ENCODE data around the gene HOXC5.

Gene HOXC5

DNA sequence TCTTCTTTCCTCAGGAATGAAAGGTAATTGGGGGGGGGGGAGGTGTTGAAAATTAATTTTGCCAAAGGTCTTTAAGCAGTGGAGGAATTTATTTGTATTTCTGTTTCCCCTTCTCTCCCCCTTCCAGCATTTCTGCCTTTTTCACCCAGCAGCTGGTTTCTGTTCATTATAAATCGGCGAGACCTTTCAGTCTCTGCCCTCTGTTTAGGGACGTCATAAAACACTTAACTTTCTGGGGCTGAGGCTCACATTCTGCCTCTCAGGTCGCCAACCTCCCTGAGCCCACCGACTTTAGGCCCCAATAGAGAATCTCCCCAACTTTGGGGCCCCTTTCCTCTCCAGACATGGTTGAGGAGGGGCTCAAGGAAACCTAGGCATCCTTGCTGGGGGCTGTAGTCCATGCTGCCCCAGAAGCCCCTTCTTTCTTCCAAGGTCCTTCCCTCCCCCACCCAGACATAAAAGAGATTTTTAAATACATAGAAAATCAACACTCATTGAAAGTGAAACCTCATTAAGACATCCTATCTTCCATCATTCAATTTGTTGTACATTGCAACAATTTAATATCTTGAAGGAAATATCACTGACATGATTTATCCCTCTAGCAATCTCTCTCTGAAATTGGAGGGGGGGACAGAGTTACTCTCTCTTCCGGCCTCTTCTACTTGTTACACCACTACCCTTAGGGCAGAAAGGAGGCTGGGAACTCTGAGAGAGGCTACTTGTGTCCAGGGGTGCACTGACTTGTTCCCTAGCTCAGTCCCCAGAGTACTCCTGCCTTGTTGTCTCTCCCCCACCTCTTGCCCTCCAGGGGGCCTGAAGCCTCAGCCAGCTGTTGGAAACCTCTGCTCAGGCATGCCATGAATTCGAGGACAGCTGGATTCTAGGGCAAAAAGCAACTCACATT lies 7.1 kb upstream of the HOXC5 start:
- DNase-seq (ENCODE audit: insufficient read length, low spot score) (no peak), FAIRE-seq (no peak)
- TF ChIP-seq POLR2A (IDR thresholded peaks at IDR 0.05; ENCODE audit: low read depth, low read length), result no peak

DNA sequence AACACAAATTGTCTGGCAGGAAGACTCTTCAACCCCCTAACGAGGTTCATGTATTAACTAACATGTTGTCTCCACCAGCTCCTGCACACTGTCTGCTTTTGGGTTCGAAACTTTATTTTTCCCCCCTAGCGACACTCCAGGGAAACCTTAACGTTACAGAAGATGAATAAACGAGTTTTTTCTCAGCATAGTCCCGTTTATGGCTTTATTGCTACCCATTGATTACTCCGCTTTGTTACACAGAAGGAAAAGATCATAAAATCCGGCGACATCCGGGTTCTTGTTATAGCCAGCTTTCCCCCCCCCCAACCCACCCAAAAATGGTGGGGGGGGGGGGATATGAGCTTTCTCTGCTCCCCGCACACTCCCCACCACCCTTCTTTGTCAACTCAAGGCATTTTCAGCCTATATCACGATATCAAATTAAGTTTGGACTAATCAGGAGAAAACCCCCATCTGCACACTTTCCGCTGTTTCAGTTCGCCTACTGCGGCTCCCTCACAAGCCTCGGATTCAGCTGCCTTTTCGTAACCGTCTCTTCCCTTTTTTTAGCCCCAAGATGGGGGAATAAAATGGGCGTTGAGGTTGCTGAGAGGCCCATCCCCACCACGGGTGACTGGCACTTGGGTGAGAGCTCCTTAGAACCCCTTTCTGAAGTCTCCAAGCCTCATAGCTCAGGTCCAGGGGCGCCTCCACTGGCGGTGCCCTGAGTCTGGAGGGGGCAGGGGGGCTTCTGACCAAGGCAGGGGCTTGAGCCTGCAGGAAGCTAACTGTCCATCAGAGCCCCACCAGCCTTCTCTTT lies 6.0 kb upstream of the HOXC5 start:
- FAIRE-seq (no peak), DNase-seq (ENCODE audit: insufficient read length, low spot score) (no peak)
- no peak for TF ChIP-seq POLR2A (IDR thresholded peaks at IDR 0.05; ENCODE audit: low read depth, low read length)

DNA sequence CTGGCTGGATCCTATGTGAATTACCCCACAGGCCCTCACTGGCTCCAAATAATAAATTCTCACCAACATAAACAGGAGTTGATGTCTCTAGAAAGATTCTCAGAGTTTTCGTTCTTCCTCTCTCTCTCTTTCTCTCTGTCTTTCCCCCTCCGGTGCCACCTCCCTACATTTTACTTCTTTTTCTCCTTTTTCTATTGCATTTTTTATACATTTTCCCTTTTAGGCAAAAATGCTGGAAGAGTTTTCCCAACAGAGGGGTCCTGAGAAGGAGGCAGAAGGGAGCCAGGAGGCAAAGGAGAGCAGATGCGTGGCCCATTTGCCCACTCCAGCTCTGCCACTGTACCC lies 5.4 kb upstream of the HOXC5 start:
- no peak for FAIRE-seq
- DNase-seq (ENCODE audit: insufficient read length, low spot score), result no peak
- TF ChIP-seq POLR2A (IDR thresholded peaks at IDR 0.05; ENCODE audit: low read depth, low read length), result no peak

DNA sequence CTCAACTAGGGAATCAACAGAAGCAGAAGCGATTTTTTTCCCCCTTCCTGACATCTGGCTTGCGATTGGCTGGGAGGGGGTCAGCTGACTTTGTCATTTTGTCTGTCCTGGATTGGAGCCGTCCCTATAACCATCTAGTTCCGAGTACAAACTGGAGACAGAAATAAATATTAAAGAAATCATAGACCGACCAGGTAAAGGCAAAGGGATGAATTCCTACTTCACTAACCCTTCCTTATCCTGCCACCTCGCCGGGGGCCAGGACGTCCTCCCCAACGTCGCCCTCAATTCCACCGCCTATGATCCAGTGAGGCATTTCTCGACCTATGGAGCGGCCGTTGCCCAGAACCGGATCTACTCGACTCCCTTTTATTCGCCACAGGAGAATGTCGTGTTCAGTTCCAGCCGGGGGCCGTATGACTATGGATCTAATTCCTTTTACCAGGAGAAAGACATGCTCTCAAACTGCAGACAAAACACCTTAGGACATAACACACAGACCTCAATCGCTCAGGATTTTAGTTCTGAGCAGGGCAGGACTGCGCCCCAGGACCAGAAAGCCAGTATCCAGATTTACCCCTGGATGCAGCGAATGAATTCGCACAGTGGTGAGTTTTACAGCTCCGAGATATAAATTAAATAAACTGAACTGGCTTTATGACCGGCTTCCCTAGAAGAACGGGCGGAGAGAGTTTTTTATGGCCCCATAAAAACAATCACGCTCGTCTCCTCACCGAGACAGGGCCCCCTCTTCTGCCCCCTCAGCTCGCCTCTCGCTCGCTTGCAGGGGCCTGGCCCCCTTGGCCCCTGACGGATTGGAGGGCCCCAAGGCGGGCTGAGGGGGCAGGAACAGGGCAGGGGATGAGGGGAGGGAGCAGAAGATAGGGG lies 4.3 kb upstream of the HOXC5 start, which contains the start of gene HOXC6:
Gene HOXC6 (plus strand): TSS at position 127 of the 888 bp plus-strand sequence. CDS start 82 bp downstream, at position 209.
- FAIRE-seq (no peak), DNase-seq (ENCODE audit: insufficient read length, low spot score) (no peak)
- no peak for TF ChIP-seq POLR2A (IDR thresholded peaks at IDR 0.05; ENCODE audit: low read depth, low read length)

DNA sequence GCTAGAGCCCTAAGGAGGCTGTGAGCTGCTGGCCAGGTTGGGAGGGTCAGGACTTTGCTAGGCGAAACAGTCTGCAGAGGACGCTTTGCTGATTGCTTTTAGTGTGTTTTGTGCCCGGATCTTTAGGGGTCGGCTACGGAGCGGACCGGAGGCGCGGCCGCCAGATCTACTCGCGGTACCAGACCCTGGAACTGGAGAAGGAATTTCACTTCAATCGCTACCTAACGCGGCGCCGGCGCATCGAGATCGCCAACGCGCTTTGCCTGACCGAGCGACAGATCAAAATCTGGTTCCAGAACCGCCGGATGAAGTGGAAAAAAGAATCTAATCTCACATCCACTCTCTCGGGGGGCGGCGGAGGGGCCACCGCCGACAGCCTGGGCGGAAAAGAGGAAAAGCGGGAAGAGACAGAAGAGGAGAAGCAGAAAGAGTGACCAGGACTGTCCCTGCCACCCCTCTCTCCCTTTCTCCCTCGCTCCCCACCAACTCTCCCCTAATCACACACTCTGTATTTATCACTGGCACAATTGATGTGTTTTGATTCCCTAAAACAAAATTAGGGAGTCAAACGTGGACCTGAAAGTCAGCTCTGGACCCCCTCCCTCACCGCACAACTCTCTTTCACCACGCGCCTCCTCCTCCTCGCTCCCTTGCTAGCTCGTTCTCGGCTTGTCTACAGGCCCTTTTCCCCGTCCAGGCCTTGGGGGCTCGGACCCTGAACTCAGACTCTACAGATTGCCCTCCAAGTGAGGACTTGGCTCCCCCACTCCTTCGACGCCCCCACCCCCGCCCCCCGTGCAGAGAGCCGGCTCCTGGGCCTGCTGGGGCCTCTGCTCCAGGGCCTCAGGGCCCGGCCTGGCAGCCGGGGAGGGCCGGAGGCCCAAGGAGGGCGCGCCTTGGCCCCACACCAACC lies 3.1 kb upstream of the HOXC5 start:
- FAIRE-seq (no peak), DNase-seq (ENCODE audit: insufficient read length, low spot score) (no peak)
- no peak for TF ChIP-seq POLR2A (IDR thresholded peaks at IDR 0.05; ENCODE audit: low read depth, low read length)

DNA sequence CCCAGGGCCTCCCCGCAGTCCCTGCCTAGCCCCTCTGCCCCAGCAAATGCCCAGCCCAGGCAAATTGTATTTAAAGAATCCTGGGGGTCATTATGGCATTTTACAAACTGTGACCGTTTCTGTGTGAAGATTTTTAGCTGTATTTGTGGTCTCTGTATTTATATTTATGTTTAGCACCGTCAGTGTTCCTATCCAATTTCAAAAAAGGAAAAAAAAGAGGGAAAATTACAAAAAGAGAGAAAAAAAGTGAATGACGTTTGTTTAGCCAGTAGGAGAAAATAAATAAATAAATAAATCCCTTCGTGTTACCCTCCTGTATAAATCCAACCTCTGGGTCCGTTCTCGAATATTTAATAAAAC lies 2.4 kb upstream of the HOXC5 start:
- no peak for DNase-seq (ENCODE audit: insufficient read length, low spot score)
- no peak for FAIRE-seq
- no peak for TF ChIP-seq POLR2A (IDR thresholded peaks at IDR 0.05; ENCODE audit: low read depth, low read length)

DNA sequence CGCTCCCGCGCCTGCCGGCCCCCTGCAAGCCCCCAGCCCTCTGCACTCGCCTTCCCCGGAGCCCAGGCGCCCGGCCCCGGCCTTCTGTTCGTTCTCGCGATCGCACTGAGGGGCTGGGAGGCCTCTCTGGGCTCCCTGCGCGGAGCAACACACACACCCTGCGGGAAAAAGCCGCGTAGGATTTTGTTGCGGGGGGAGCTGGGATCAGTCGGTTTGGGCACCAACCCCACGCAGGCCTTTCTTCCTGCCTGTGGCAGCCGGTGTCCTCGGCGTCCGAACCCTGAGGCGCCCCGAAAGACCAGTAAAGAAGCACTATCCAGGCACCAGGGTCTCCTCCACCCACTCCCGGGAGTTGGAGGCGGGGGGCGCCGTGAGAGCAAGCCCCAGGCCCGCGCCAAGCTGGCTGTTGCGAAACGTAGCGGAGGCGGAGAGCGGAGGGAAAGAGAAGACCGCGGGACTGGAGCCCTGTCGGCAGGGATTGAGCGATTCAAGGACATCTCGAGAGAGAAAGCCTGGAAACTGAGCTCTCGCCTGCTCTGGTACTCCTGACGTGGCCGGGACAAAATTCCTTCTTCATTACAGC lies 1.9 kb upstream of the HOXC5 start:
- DNase-seq (ENCODE audit: insufficient read length, low spot score), result no peak
- no peak for TF ChIP-seq POLR2A (IDR thresholded peaks at IDR 0.05; ENCODE audit: low read depth, low read length)
- FAIRE-seq, result no peak

DNA sequence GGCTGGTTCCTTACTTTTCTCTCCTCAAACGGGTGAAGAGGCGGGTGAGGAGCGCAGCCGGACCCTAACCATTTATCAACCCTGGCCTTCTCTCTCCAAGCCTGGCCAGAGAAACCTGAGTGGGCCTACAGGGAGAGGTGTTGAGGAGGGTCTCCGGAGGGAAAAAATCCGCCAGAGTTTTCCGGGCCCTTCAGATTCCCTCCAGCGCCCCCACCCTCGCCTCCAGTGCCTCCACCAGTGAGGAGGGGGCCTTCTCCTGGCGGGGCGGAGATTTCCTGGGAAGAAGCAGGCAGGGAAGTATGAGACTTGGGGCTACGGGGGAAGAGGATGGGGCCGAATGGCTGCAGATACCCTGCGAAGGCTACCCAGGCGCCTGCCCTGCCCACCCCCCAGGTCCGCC lies 1.4 kb upstream of the HOXC5 start:
- TF ChIP-seq POLR2A (IDR thresholded peaks at IDR 0.05; ENCODE audit: low read depth, low read length), result no peak
- FAIRE-seq (no peak), DNase-seq (ENCODE audit: insufficient read length, low spot score) (no peak)

DNA sequence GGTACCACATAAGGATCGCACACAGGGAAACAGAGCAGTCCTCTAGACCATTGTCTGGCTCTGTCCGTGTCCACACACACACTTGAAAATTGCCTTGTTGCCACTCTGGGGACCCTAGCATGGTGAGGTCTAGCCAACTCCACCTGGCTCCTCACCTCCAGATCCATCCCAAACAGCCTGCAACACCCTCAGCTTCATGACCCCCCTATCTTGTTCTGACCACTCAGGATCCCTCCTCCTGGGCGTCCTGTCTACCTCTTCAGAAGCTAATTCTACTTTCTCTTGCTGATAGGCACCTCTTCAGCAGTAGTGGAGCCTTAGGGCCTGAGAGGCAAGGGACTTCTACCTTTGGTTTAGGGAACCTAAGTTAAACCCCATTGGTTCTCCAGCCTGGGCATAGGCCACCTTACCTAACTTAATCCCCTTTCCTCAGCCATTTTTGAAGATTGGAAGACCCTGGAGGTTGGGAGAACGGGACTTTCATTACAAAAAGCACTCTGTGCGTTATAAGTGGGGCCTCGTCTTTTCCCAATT lies 697 bp upstream of the HOXC5 start:
- TF ChIP-seq POLR2A (IDR thresholded peaks at IDR 0.05; ENCODE audit: low read depth, low read length), result no peak
- DNase-seq (ENCODE audit: insufficient read length, low spot score) (no peak), FAIRE-seq (no peak)

DNA sequence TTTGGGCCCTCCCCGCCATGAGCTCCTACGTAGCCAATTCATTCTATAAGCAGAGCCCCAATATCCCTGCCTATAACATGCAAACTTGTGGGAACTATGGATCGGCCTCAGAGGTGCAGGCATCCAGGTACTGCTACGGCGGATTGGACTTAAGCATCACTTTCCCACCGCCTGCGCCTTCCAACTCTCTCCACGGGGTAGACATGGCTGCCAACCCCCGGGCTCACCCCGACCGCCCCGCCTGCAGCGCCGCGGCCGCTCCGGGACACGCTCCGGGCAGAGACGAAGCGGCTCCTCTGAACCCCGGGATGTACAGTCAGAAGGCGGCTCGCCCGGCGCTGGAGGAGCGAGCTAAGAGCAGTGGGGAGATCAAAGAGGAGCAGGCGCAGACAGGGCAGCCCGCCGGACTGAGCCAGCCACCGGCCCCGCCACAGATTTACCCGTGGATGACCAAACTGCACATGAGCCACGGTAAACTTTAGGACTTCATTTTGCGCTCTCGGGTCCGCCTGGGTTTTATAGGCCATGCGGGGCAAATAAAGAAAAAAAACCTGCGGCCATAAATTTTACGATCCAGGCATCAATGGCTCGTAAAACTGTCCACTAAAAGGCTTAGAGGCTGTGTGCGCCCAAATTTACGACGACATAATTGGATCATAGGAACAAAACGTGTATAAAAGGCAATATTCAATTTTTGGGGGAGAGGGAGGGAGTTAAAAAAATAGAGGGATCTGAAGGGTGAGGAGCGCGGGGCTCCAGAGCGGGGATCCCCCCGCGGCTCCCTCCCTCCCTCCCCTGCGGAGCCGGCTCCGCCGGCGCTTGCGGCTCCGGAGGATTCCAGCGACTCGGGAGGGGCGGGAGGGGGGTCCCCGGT lies 493 bp downstream of the HOXC5 start:
- peak; percentile 74 for DNase-seq (ENCODE audit: insufficient read length, low spot score)
- TF ChIP-seq POLR2A (IDR thresholded peaks at IDR 0.05; ENCODE audit: low read depth, low read length), result 0 out of 2 replicates have a peak, but pooled peaks have one; percentile 6
- no peak for FAIRE-seq

DNA sequence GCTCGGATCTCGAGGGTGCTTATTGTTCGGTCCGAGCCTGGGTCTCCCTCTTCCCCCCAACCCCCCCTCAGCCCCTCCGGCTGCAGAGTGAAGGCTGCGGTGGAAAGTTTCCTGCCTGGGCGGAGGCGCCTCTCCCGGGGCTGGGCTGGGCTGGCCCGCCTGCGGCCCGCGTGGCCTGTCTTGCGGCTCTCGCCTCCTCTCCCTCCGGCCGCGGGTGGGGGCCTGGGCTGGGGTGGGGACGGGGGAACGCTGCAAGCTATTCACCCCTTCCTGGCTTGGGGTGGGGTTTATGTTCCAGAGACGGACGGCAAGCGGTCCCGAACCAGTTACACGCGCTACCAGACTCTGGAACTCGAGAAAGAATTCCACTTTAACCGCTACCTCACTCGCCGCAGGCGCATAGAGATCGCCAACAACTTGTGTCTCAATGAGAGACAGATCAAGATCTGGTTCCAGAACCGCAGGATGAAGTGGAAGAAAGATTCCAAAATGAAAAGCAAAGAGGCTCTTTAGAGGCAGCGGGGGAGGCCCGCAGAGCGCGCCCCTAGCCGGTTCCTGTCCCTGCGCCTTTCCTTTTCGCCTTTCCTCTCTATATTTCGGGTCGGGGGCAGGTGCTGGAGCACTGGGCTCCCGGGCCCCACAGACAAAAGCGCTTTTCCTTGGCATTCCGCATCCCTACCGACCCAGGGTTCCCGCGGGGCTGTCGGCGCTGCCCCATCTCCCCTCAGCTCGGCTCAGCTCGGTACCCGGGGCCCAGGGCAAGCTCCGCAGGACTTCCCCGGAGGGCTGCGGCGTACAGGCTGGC lies 1.3 kb downstream of the HOXC5 start:
- TF ChIP-seq POLR2A (IDR thresholded peaks at IDR 0.05; ENCODE audit: low read depth, low read length), result no peak
- no peak for DNase-seq (ENCODE audit: insufficient read length, low spot score)
- FAIRE-seq, result no peak

Measured in H54 (cell line).